HEK293 (cell line): ENCODE data around the gene PLGRKT.

Experiments
- CTCF ChIA-PET: fragments of 350-600 bp; formaldehyde crosslinking; extraction: SDS; loops from one replicate; lab custom pipeline; 2021; ENCODE audit warnings: antibody characterized with exemption; lab: Yijun Ruan, JAX
- POLR2A ChIA-PET: fragments of 300-600 bp; formaldehyde crosslinking; extraction: SDS; loops from one replicate; lab custom pipeline; 2020; ENCODE audit warnings: antibody characterized with exemption, inconsistent platforms; lab: Yijun Ruan, JAX
- H3K27ac ChIP-seq: fragments of 200-500 bp; sonication (Bioruptor generic); 2 replicates; pipeline ENCODE4 v1.5.1; 2014; ENCODE audit warnings: low read depth, low read length, control low read depth, inconsistent platforms; ENCODE audit errors: extremely low read depth
- H3K36me3 ChIP-seq, 2 experiments: fragments of 200-500 bp in 1 of 2; sonication (Bioruptor generic) in 1 of 2; 1 replicate in 1 of 2; 2 replicates in 1 of 2; pipeline ENCODE4 v1.5.1; 2014 to 2017; ENCODE audit warnings: inconsistent platforms in 2 of 2, low read length in 2 of 2; ENCODE audit not compliant: control insufficient read depth in 2 of 2, insufficient read depth in 1 of 2
- H3K4me1 ChIP-seq: fragments of 200-500 bp; sonication (Bioruptor generic); 2 replicates; pipeline ENCODE4 v1.5.1; 2014; ENCODE audit warnings: mild to moderate bottlenecking, low read length, inconsistent platforms; ENCODE audit not compliant: control insufficient read depth, insufficient read depth
- H3K4me3 ChIP-seq: 2 replicates; pipeline ENCODE4 v1.5.1; 2011; ENCODE audit warnings: low read depth, mild to moderate bottlenecking, control low read depth, low read length, moderate library complexity
- H3K9me3 ChIP-seq: fragments of 200-500 bp; sonication (Bioruptor generic); 2 replicates; pipeline ENCODE4 v1.5.1; 2014; ENCODE audit warnings: low read depth, low read length, inconsistent platforms; ENCODE audit not compliant: control insufficient read depth, insufficient read depth
- EGR2 ChIP-seq: fragments of 450-650 bp; formaldehyde crosslinking; IDR thresholded peaks from 2 replicates; pipeline ENCODE4 v1.5.1; 2016; ENCODE audit warnings: low read depth, missing biosample characterization, missing genetic modification characterization
- OVOL3 ChIP-seq: fragments of 450-650 bp; formaldehyde crosslinking; IDR thresholded peaks from 2 replicates; pipeline ENCODE4 v1.5.1; 2016; ENCODE audit warnings: missing biosample characterization, missing genetic modification characterization
- SALL2 ChIP-seq: fragments of 450-650 bp; formaldehyde crosslinking; IDR thresholded peaks from 2 replicates; pipeline ENCODE4 v1.5.0; 2017; ENCODE audit warnings: missing biosample characterization, mild to moderate bottlenecking, missing genetic modification characterization, borderline replicate concordance
- ZBTB7A ChIP-seq: fragments of 450-650 bp; formaldehyde crosslinking; IDR thresholded peaks from 2 replicates; pipeline ENCODE4 v1.5.1; 2016; ENCODE audit warnings: low read depth, missing biosample characterization, missing genetic modification characterization
- ZNF184 ChIP-seq: fragments of 450-650 bp; IDR thresholded peaks from 2 replicates; pipeline ENCODE4 v1.5.1; 2018; ENCODE audit warnings: missing biosample characterization, mild to moderate bottlenecking, missing genetic modification characterization
- ZNF211 ChIP-seq: fragments of 450-650 bp; formaldehyde crosslinking; IDR thresholded peaks from 2 replicates; pipeline ENCODE4 v1.5.1; 2016; ENCODE audit warnings: low read depth, missing biosample characterization, missing genetic modification characterization
- ZNF37A ChIP-seq: fragments of 450-650 bp; IDR thresholded peaks from 2 replicates; pipeline ENCODE4 v1.5.1; 2018; ENCODE audit warnings: missing biosample characterization, missing genetic modification characterization
- ZNF391 ChIP-seq: fragments of 450-650 bp; formaldehyde crosslinking; IDR thresholded peaks from 2 replicates; pipeline ENCODE4 v1.5.1; 2016; ENCODE audit warnings: low read depth, missing biosample characterization, missing genetic modification characterization, borderline replicate concordance
- ZNF530 ChIP-seq: fragments of 450-650 bp; formaldehyde crosslinking; IDR thresholded peaks from 2 replicates; pipeline ENCODE4 v1.5.1; 2016; ENCODE audit warnings: low read depth, missing biosample characterization, missing genetic modification characterization
- ZNF555 ChIP-seq: fragments of 450-650 bp; formaldehyde crosslinking; conservative IDR thresholded peaks from 2 replicates; pipeline ENCODE4 v1.5.1; 2017; ENCODE audit warnings: missing biosample characterization, mild to moderate bottlenecking, missing genetic modification characterization, inconsistent platforms
- ZNF600 ChIP-seq: fragments of 450-650 bp; formaldehyde crosslinking; IDR thresholded peaks from 2 replicates; pipeline ENCODE4 v1.5.1; 2016; ENCODE audit warnings: missing biosample characterization, missing genetic modification characterization
- ZNF701 ChIP-seq: fragments of 450-650 bp; formaldehyde crosslinking; IDR thresholded peaks from 2 replicates; pipeline ENCODE4 v1.5.1; 2016; ENCODE audit warnings: missing biosample characterization, missing genetic modification characterization
- TF ChIP-seq, protein P1 (sequence below): fragments of 450-650 bp; formaldehyde crosslinking; IDR thresholded peaks from 2 replicates; pipeline ENCODE4 v1.5.1; 2017; ENCODE audit warnings: missing biosample characterization, missing genetic modification characterization
- TF ChIP-seq, protein P2 (sequence below): fragments of 450-650 bp; formaldehyde crosslinking; IDR thresholded peaks from 2 replicates; pipeline ENCODE4 v1.5.1; 2016; ENCODE audit warnings: missing biosample characterization, missing genetic modification characterization
- TF ChIP-seq, protein P3 (sequence below): sonication (generic); formaldehyde crosslinking; IDR thresholded peaks from 2 replicates; pipeline ENCODE4 v1.8.1; 2022; ENCODE audit warnings: mild to moderate bottlenecking, moderate library complexity, missing genetic modification reagents

Gene PLGRKT

GRCh38 chr9:5382479-5382878 is 55.2 kb downstream of the PLGRKT start (continued):
- no peak for TF ChIP-seq ZNF184 (tag by site-specific recombination)
- TF ChIP-seq, all 188 proteins: peak for 0

DNA sequence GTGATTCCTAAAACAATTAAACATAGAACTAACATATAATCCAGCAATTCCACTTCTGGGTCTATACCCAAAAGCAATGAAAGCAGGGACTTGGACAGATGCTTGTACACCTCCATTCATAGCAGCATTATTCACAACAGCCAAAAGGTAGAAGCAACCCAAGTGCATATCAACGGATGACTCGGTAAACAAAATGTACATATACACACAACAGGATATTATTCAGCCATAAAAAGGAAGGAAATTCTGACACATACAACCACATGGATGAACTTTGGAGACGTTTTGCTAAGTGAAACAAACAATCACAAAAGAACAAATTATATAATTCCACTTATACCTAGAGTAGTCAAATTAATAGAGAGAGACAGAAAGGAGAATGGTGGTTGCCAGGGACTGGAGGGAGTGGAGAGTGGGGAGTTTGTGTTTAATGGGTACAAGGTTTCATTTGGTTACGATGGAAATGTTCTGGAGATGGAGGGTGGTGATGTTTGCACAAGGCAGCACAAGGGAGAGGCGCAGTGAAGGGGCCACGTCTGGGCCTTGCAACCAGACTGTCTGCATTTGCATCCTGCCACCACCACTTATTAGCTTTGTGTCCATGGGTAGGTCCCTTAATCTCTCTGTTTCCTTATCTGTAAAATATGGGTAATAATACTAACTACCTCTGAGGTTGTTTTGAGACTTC is 61.8 kb downstream of the PLGRKT start:
- no peak overlapping the region for H3K27ac ChIP-seq
- no peaks in the 10 kb centered on the region for H3K9me3 ChIP-seq
- CTCF ChIA-PET, result interaction anchor here (0.8 kb wide), 1 partner anchor 214 kb away, joined by 3 read pairs; no protein-coding TSS in a partner anchor
- no peak for TF ChIP-seq ZNF600 (tag by site-specific recombination)
- TF ChIP-seq, all 188 proteins: peak for 0
- Histone ChIP-seq H3K4me1 (no peaks in the 10 kb centered on the region), H3K4me3 (no peak overlapping the region), H3K36me3 (no peaks in the 10 kb centered on the region)
- POLR2A ChIA-PET, result no interaction called here

GRCh38 chr9:5375091-5375490 is 62.6 kb downstream of the PLGRKT start:
- TF ChIP-seq ZBTB7A (tag by site-specific recombination), result no peak
- TF ChIP-seq ZNF555 (tag by site-specific recombination), result no peak
- TF ChIP-seq ZNF701, result no peak
- TF ChIP-seq, protein P1, sequence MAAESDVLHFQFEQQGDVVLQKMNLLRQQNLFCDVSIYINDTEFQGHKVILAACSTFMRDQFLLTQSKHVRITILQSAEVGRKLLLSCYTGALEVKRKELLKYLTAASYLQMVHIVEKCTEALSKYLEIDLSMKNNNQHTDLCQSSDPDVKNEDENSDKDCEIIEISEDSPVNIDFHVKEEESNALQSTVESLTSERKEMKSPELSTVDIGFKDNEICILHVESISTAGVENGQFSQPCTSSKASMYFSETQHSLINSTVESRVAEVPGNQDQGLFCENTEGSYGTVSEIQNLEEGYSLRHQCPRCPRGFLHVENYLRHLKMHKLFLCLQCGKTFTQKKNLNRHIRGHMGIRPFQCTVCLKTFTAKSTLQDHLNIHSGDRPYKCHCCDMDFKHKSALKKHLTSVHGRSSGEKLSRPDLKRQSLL (tag by site-specific recombination), result no peak
- no peak for TF ChIP-seq OVOL3 (tag by site-specific recombination)
- no peak for TF ChIP-seq ZNF211 (tag by site-specific recombination)
- TF ChIP-seq, protein P2, sequence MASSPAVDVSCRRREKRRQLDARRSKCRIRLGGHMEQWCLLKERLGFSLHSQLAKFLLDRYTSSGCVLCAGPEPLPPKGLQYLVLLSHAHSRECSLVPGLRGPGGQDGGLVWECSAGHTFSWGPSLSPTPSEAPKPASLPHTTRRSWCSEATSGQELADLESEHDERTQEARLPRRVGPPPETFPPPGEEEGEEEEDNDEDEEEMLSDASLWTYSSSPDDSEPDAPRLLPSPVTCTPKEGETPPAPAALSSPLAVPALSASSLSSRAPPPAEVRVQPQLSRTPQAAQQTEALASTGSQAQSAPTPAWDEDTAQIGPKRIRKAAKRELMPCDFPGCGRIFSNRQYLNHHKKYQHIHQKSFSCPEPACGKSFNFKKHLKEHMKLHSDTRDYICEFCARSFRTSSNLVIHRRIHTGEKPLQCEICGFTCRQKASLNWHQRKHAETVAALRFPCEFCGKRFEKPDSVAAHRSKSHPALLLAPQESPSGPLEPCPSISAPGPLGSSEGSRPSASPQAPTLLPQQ (tag by site-specific recombination), result no peak
- no peak for TF ChIP-seq ZNF530 (tag by site-specific recombination)
- TF ChIP-seq ZNF391 (tag by site-specific recombination), result no peak
- TF ChIP-seq, protein P3, sequence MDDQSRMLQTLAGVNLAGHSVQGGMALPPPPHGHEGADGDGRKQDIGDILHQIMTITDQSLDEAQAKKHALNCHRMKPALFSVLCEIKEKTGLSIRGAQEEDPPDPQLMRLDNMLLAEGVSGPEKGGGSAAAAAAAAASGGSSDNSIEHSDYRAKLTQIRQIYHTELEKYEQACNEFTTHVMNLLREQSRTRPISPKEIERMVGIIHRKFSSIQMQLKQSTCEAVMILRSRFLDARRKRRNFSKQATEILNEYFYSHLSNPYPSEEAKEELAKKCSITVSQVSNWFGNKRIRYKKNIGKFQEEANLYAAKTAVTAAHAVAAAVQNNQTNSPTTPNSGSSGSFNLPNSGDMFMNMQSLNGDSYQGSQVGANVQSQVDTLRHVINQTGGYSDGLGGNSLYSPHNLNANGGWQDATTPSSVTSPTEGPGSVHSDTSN (CRISPR knock-in tag), result no peak
- TF ChIP-seq, all 188 proteins: peak for 0
- Histone ChIP-seq H3K27ac (no peak overlapping the region), H3K36me3 (no peaks in the 10 kb centered on the region), H3K9me3 (no peaks in the 10 kb centered on the region), H3K4me1 (no peaks in the 10 kb centered on the region), H3K4me3 (no peak overlapping the region)
- ChIA-PET CTCF (interaction anchor here (0.6 kb wide), 1 partner anchor 169 kb away, joined by 5 read pairs; no protein-coding TSS in a partner anchor), POLR2A (no interaction called here)

DNA sequence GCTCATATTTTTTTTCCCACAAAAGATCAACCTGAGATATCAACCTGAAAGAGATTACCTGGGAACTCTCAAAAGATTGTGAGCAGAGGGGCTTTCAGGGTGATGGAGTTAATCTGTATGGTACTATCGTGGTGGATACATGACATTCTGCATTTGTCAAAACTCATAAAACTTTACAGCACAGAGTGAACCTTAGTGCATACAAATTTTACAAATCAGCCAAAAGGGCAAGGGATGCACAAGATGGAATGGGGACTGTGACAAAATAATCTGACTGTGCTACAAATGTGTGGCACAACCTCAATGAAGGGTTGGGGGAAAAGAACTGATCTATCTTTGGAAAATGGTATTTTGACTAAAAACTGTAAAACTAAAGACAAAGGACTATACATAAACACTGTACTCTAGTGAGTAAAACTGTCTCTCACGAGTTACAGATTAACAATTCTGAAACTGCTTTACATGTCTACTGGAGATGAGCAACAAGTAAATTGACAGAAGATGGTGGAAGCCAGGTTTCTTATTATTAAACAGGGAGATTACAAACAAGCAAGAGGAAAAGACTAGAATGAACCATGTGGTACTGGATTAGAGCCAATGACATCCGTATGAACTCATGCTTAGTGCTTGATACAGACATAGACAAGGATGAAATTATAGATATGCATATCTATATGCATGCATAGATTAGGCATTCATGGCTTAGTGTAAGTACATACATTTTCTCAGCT is 73.3 kb downstream of the PLGRKT start:
- TF ChIP-seq EGR2 (no peak), ZNF37A (tag by site-specific recombination) (no peak), SALL2 (tag by site-specific recombination) (no peak)
- Histone ChIP-seq H3K9me3 (no peaks in the 10 kb centered on the region), H3K4me1 (no peaks in the 10 kb centered on the region), H3K27ac (no peak overlapping the region), H3K4me3 (no peak overlapping the region), H3K36me3 (no peaks in the 10 kb centered on the region)
- POLR2A ChIA-PET, result no interaction called here
- CTCF ChIA-PET, result no interaction called here
